Activated T-cell treated with anti-CD3 and anti-CD28 coated beads for 24 hours (primary cell): ENCODE data around the gene NAT8L.

ENCODE experiments used
- DNase-seq: peaks from one replicate; pipeline ENCODE4 v3.0.0-alpha.2; 2020; ENCODE audit warnings: low read depth

Gene NAT8L

DNA sequence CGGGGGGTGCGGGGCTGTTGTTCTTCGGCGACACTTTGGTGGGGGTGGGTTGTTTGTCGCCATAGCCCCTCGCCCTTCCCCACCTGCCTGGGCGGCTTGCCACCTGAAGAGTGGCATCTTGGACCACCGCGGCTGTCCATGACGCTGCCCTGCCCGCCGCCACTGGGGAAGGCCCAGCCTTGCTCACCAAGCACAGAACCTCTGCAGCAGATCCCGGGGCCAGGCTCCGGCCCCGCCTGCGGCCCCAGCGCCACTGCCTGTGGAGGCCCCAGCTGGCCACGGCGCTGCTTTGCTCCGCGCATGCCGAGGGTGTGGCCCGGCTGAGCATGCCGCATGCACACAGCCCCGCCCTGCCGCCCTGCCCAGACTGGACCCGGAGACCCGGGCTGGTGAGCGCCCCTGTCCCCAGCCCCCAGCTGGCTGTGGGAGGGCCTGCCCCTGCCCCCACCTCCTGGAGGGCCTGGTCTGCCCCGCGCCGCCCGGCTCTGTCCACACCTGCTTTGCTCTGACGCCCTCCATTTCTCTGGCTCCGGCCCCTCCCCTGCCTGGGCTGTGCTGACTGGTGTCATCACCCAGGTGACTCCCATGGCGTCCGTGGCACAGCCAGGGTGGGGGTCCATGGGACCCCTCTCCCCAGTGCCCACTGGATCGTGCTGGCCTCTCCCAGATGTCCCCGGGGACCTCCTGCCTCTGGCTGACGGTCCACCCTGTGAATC is 5.3 kb downstream of the NAT8L start:
- DNase-seq: no peak

DNA sequence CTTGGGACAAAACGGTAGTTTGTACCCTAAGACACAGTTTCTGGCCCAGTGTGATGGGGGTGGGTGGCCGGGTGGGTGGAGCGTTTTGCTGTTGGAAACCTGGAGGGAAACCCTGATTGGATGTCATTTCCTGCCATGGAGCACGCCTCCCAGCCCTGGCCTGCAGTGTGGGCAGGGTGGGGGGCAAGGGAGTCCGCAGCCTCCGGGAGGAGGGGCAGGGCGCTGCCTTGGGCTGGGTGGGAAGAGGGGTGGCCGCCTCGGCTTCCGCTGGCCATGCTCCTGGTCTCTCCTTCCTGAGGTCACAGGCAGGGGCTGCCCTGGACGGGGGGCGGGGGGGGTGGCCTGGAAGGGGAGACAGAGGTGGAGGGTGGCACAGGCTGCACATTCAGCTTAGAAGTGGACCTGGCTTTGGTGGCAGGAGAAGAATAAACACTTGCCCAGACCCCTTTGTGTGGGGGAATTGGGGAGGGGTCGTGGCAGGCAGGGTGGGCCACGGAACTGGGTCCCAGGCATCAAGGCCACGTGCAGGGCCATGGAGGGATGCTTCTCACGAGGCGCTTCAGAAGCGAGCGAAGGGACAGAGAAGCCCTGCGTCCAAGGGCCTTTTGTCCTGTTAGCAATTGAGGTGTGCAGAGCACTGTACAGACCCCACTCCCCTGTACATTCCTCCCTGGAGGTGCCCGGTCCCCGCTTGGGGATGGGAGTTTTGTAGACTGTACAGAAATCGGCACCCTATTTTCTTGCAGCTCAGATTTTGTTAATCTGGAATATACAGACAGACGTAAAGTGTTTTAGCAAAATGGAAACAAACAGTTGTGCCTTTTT is 6.2 kb downstream of the NAT8L start:
- no peak for DNase-seq

DNA sequence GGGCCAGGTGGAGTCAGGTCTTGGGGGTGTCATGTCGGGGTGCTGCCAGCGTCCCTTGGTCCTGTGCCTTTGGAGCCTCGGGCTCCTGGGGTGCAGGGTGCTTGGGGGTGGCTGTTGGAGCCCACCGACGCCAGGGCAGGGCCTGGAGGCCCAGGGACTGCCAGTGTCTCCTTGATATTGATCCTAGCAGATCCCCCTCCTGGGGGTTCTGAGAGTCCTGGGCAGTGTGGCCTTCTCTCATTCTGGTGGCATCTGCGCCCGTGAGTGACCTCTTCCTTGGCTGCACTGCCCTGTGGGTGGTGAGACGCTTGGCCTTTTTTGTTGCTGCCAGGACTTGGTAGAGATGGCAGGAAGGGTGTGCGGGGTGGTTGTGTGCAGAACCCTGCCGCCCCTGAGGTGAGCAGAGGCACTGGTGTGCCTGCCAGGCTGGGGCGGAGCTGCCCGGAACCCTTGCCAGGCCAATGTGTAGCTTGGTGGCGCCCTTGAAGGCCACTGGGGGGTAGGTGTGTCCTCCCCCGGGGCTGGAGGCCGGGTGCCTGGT is 7.0 kb downstream of the NAT8L start:
- DNase-seq: no peak

DNA sequence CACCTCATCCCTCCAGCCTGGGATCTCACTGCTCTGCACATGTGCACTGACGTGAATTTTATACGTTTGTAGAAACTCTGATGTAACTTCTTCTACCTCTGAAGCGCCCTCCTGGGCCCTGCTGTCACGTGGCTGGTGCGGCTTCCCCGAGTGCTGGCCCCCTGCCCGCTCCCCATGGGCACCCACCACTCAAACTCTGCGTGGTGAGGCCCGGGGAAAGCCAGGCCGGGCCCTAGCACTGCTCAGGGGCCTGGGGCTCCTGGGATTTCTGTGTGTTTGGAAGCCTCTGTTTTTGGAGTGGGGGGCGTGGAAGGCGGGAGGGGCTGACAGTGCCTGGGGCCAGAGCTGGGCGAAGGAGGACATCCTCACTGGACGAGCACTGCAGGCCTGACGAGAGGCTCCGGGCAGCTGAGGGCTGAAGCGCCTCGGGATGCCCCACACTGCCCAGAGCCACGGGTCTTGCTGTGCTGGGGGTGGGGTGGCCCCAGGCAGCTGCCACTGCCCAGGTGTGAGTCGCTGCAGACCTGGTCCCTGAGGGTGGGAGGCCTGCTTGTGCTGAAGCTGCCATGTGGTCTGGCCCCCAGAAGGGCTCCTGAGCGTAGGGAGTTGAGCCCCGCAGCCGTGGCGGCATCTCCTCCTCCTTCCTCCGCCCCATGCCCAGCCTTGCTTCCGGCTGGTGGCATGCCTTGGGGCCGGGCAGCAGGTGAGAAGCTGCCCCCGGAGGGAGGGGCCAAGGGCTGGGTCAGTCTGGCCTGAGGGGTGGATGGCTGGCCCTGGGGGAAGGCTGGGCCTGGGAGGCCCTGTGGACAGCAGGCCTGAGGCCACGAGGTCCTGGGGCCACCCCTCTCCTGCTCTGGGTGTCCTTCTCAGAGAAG is 7.7 kb downstream of the NAT8L start:
- DNase-seq: no peak

DNA sequence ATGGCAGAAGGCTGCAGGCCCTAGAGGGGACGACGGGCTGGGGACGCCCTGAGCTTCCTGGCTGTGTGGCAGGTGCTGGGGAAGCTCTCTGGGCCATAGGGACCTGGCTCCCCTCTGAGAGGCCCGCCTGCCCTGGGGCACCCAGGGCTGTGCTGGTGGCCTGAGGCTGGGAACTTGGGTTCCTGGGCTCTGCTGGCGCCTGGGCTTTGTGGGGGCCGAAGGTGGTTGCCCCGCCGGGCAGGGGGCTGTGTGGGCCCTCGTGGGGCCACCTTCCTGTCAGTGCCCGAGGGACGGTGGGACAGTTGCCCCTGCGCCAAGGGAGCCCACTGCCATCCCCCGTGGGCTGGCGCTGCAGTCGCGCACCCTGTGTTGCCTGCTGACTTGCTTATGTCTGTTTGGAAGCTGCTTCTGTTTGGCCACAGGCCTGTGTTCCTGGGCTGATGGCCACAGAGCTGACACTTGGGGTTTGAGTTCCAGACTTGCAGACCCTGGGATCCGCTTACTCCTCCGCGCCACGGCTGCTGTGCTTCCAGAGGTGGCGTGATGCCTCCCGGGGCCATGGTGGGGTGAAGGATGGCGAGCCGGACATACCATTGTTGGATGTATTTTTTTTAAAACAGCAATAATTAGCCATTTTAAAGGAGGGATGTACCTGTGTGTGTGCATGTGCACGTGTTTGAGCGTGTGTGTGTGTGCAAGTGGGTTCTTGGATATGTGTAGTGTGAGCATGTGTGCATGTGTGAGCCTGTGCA is 8.5 kb downstream of the NAT8L start:
- no peak for DNase-seq

DNA sequence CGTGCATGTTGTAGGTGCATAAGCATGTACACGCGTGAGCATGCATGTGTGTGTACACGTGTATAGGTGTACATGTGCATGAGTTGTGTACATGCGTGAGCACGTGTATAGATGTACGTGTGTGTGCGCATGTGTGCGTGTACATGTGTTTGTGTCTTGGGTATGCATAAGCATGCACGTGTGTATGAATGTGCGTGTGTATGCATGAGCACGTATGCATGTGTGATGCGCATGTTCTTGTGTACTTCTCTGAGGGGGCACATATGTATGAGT is 9.0 kb downstream of the NAT8L start:
- DNase-seq: no peak

DNA sequence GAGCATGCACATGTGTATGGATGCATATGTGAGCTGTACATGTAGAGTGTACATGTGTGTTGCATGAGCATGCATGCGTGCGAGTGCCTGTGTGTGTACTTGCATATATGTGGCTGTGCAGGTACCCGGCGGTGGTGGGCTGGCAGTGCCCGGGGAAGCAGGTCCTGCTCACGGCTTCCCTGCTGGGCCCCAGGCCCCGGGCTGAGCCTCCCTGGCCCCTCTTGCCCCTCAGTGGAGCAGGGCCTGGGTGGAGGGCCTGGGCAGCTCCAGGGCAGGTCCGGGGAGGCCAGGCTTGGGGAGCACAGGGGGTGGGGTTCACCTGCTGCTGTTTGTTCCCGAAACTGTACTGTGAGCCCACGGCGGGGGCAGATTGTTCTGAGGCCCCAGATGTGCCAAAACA is 9.4 kb downstream of the NAT8L start:
- DNase-seq: no peak

DNA sequence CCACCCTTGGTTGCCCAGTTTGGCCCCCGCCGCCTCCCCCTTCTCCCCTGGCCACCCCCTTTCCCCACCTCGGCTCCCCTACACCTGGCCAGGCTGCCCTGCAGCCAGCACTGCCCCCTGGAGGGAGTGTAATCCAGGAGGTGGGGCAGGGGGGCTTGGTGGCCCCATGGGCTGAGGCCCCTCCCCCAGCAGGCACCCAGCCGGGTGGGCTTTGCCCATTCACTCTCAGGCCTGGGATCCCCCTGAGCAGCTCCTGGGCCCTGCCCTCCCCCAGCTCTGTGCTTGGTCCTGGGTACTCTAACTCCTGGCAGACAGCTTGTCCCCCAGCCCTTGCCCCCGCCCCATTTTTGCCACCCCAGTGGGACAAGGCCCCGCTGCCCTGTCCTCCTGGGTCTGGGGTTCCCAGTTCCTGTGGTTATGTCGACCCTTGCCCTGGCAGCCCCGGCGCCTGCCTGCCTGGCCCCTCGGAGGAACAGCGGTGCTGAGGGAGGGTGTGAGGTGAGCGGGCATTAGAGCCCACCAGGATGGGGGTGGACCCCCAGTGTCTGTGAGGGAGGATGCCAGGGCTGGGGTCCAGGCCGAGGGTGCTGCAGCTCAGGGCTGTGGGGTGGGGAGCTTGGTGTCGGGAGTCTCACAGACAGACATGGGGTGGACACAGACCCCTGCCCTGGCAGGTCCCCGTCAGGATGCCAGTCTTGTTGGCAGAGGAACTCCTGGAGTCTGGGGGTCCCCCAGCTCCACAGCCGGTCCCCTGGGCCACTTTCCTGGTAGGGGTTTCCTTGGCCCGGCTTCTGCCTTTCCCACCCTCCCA is 10.2 kb downstream of the NAT8L start:
- no peak for DNase-seq

DNA sequence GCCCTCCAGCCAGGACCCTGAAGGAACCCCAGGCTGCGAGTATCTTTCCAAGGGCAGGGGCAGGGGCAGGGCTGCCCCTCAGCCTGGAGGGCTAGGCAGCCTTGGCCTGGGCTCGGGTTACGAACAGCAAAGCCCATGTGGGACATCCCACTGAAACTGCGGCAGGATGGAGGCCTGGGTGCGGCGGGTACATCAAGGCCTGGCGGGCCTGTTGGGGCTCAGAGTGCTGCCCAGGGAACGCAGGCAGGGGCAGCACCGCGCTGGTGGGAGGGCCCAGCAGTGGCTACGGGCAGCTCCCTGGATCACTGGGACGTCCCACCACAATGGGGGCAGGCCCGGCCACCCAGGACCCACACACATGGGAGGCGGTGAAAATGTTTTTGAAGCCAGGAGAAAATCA is 10.9 kb downstream of the NAT8L start:
- DNase-seq: no peak

DNA sequence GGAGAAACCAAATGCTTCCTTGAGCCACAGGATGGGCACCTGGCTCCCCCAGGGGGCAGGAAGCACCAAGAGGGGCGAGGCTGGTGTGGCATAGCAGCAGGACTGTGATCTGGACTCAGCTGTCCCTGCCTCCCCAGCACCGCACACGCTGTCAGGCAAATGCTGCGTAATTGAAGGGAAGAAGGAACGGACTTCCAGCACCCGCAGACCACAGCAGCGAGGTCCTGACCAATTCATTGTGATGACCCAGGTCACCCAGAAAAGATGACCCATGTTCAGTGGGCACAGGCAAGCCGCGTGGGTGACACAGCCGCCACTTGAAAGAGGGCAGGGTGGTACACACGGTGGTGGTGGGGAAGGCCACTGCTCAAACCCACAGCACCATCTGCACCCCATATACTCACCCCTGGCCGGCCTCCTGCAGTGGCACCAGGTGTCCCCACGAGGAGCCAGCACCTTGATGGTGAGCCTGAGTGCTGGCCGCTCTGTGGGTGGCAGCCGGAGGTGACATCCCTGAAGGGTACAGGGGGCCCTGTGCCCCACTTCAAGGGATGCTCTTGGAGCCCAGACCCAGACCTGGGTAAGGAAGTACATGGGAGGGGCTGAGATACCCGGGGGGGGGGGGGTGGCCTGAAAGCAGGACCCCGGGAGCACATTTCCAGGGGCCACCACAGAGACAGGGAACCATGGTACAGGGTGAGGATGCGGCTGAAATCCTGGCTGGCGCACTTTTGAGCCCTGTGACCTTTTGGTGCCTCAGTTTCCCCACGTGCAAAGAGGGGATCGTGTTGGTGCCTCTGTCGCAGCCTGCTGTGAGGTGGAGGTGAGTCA is 11.5 kb downstream of the NAT8L start:
- no peak for DNase-seq

DNA sequence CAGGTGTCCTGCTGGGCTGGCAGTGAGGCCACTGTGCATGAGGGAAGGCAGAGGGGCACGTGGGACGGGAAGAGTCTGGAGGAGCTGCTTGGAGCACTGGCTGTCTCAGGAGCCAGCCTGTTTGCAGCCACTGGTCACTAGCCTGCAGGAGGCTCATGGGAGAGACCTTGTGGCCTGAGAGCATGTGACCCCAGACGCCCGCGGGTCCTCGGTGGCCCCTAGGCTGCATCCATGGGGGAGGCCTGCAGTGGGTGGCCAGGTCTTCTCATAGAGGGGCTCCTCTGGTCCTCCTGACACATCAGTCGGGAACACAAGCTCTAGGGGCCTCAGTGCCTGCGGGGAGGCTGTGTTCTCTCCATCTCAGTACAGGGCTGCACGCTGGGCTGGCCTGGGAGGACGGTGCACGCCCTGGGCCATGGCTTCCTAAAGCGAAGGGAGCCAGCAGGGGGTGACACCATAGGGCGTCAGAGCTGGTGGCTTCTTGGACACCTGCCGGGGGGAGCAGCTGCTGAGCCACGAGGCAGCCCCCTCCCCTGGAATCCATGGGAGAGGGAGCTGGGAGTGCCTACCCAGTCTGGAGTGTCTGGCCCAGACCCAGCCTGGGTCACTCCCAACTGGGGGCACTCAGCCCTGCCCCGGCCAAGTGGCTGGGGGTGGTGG is 12.3 kb downstream of the NAT8L start:
- DNase-seq: no peak

DNA sequence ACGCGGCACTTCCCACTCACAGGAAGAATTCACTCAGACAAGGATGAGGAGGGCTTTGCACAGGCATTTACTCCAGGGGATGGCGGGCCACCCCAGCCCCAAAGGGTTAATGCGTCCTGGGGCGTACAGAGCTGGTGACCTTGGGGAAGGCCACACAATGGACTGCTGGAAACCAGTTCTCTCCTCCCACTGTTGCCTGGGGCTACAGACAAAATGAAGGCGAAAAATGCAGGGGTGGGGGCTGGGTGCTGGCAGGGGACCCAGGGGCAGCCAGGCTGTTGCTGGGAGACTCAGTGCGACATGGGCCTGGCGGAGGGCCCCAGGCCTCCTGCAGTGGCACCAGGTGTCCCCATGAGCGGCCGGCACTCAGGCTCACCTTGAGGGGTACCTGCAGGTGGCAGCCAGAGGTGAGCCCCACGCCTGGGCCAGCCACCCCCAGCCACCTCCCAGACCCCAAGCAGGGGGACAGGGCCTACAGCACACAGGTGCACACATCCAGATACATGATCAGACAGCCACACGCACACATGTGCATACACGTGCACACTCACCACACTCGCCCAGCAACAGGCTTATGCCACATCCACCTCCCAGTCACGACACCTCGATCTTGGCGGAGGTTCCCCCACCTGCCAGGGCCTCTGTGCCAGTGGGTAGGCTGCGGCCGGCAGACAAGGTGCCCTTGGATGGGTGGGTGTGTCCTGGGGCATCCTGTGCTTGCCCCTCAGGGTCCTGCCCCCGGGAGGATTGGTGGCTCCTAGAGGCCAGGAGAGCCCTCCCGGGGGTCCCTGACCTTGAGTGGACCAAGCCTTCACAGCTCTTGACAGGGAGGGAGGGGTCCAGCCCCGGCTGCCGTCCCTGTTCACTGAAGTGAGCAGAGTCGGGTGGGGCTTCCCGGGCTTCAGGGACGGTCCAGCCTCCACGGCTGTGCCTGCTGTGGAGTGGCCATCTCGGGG is 13.1 kb downstream of the NAT8L start:
- DNase-seq: no peak

DNA sequence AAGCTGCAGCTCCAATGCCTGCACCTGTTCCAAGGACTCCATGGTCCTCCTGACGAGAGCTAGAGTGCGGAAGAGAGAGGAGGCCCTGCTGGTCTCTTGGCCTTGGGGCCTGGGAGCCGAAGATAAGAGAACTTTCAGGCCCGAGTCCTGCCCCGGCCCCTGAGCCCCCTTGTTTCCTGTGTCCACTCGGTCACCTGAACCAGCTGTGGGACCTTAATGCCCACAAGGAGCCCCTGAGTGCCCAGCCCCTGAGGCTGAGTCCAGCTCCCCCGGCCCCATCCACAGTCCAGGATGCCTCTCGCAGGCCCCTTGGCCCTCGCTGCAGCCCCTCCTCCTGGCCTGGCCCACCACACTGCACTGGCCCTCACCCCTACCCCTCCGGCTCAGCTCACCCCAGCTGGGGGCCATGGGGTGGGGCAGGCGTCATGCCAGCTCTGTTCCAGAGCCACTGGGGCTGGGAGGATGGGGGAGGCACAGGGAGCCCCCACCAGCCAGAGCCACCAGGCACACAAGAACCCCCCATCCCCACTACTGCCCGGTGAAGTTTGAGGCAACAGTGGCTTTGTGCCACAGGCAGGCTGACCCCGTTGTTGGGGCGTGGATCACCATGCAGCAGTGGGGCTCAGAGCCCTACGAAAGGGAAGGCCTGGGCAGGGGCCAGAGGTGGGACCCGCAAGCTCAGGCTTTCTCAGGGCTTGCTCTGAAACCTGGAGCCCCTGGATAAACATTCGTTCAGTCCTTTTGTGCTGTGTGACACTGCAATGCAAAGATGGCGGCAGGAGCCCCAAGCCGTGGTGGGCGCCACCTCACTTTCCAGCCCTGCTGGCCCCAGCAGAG is 14.1 kb downstream of the NAT8L start:
- no peak for DNase-seq

DNA sequence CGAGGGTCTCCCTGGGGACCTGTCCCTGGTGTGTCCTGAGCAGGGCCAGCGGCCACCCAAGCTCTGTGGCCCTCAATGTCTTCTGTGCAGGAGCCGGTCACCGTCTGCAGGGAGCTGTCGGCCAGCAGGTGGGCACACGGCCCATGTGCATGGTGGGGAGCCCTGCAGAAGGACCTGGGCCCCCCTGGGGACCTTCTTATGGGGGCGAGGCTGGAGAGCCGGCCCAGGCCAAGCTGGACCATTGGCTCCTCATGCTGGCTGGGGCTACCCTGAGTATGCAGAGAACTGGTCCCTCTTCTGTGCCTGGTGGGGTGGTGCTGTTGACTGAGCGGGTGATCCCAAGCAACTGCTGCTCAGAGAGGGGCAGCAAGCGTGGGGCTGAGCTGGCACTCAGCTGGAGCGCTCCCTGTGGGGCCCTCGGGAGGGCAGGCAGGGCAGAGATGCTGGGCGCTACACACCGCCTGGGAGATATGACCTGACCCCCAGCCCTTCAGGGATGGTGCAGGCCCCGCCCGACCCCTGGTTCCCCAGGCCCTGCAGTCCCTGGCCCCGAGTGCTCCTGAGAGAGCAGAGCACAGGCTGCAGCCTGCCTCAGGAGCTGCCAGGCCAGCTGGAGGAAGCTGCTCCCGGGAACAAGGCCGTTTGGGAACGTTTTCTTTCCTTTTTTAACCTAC is 14.8 kb downstream of the NAT8L start:
- no peak for DNase-seq

DNA sequence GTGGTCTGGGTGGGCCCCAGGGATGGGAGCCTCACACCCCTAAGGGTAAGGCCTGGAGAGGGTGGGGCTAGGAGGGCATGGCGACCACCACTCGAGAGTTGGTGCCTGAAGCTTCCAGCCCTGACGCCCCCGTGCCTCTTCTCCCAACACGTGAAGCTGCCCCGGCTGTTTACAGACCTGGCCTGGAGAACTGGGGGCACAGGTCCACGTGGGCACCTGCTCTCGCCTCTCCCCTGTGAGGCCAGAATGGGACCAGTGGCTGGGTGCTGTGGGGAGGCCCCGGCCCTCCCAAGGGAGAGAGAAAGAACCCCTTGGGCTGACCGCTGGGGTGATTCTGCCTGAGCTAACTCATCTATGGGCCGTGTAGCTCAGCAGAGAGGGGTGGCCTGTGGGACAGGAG is 15.5 kb downstream of the NAT8L start:
- DNase-seq: no peak

DNA sequence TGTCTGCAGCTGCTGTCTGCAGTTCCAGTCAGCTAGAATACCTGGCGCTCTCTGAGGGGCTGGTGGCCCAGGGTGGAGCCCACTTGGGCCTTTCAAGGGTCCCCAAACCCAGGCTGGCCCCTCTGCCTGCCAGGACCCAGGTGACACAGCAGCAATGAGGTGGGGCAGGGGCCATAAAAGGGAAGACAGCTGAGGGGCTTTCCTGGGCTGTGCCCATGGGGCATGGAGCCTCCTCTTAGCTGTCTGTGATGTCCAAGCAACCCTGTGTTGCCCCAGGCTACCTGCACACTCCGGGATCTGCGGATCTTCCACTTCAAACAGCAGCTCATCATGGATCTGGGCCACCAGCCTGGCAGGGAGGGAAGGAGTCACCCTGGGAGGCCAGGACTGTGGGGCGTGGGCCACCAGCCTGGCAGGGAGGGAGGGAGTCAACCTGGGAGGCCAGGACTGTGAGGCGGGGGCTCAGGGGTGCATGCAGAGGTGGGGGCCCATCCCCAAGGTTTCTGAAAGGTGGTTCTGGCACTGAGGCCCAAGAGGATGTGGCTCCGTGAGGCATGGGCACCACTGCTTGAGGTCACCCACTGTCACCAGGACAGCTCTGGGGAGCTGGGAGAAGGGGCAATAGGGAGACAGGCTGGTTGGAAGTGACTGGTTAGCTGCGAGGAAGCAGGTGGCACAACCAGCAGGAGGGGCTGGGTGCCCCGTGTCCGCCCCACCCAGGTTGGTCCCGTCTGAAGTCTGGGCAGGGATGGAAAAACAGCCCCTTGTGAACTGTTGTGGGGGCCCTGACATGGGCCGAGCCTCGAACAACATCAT is 16.3 kb downstream of the NAT8L start:
- no peak for DNase-seq
